GM12878 (cell line): Measurements from ENCODE around the gene CETP. TPM values are rescaled to one million over a fixed set of nuclear protein-coding genes. Genes with fewer than 3 reads are reported as not detected.
A peak's percentile ranks its signal among the peaks of the same experiment; 100 is the strongest.

Source experiments
- ATF7 ChIP-seq: fragments of 450-650 bp; IDR thresholded peaks from 2 replicates; pipeline ENCODE4 v1.6.1; 2016; ENCODE audit warnings: low read depth, mild to moderate bottlenecking
- BACH1 ChIP-seq: fragments of 450-650 bp; IDR thresholded peaks from 2 replicates; pipeline ENCODE4 v1.6.1; 2017; ENCODE audit warnings: mild to moderate bottlenecking, borderline replicate concordance
- CEBPB ChIP-seq, 2 experiments: fragments of 150-350 bp in 1 of 2; IDR thresholded peaks; 2 replicates each; pipeline ENCODE4 v1.6.1; 2012 to 2014; ENCODE audit warnings: low read depth in 2 of 2, low read length in 2 of 2, borderline replicate concordance in 1 of 2, inconsistent platforms in 1 of 2
- CHD2 ChIP-seq: IDR thresholded peaks from 2 replicates; pipeline ENCODE4 v1.6.1; 2011; ENCODE audit warnings: low read depth, low read length, improper control_type of control experiment, borderline replicate concordance
- HDAC2 ChIP-seq: fragments of 200-600 bp; sonication (generic); IDR thresholded peaks from 2 replicates; pipeline ENCODE4 v1.6.1; 2017
- IRF3 ChIP-seq: fragments of 450-650 bp; IDR thresholded peaks from 2 replicates; pipeline ENCODE4 v1.6.1; 2014; ENCODE audit warnings: mild to moderate bottlenecking
- KLF5 ChIP-seq: fragments of 450-650 bp; IDR thresholded peaks from 2 replicates; pipeline ENCODE4 v1.6.1; 2014; ENCODE audit warnings: mild to moderate bottlenecking; ENCODE audit not compliant: partially characterized antibody
- NR2C2 ChIP-seq: IDR thresholded peaks from 2 replicates; pipeline ENCODE4 v1.6.1; 2011; ENCODE audit warnings: borderline replicate concordance, low read depth; ENCODE audit not compliant: control insufficient read depth, insufficient read length
- POU2F2 ChIP-seq: IDR thresholded peaks from 3 replicates; pipeline ENCODE4 v1.6.1; 2011; ENCODE audit warnings: low read depth, mild to moderate bottlenecking, low read length, borderline replicate concordance
- RAD51 ChIP-seq: fragments of 450-650 bp; IDR thresholded peaks from 2 replicates; pipeline ENCODE4 v1.6.1; 2016; ENCODE audit warnings: moderate library complexity, mild to moderate bottlenecking, inconsistent platforms
- RBBP5 ChIP-seq: fragments of 200-600 bp; sonication (generic); conservative IDR thresholded peaks from 2 replicates; pipeline ENCODE4 v1.6.1; 2016
- SIN3A ChIP-seq: IDR thresholded peaks from 2 replicates; pipeline ENCODE4 v1.6.1; 2012; ENCODE audit warnings: low read depth, low read length, improper control_type of control experiment
- SIX5 ChIP-seq: IDR thresholded peaks from 2 replicates; pipeline ENCODE4 v1.6.1; 2011; ENCODE audit warnings: mild to moderate bottlenecking, low read depth, low read length, moderate library complexity; ENCODE audit not compliant: severe bottlenecking
- SREBF2 ChIP-seq: IDR thresholded peaks from 2 replicates; pipeline ENCODE4 v1.6.1; 2012; ENCODE audit warnings: mild to moderate bottlenecking, low read length
- TCF3 ChIP-seq: IDR thresholded peaks from 2 replicates; pipeline ENCODE4 v1.6.1; 2012; ENCODE audit warnings: low read depth, mild to moderate bottlenecking, low read length, borderline replicate concordance; ENCODE audit not compliant: insufficient read depth
- YY1 ChIP-seq: IDR thresholded peaks from 2 replicates; pipeline ENCODE4 v1.6.1; 2011; ENCODE audit warnings: low read depth, mild to moderate bottlenecking, low read length
- ZBTB33 ChIP-seq: fragments of 450-650 bp; IDR thresholded peaks from 2 replicates; pipeline ENCODE4 v1.6.1; 2017; ENCODE audit warnings: mild to moderate bottlenecking
- polyA plus RNA-seq, 11 experiments: library from polyadenylated mRNA; depleted of rRNA in 4 of 11; unstranded in 6 of 11; stranded (reverse) in 5 of 11; fragments of >200 nt; fragmentation: Nextera tagmentation in 4 of 11; fragmentation: Illumina TruSeq in 1 of 11; extraction: Ambion mirVana in 4 of 11; extraction: Trizol in 1 of 11; gene quantifications; 1 replicate in 1 of 11; 2 replicates in 10 of 11; pipeline versions ENCODE4 v1.2.1 to v1.2.3, GENCODE V29; 2011 to 2016; ENCODE audit warnings: inconsistent platforms in 2 of 11, missing spikeins in 2 of 11, low read depth in 1 of 11
- total RNA-seq, 4 experiments: library from RNA; depleted of rRNA in 3 of 4; stranded (reverse); fragments of >200 nt in 3 of 4; fragmentation: Illumina TruSeq in 1 of 4; extraction: Trizol in 1 of 4; gene quantifications; 2 replicates each; pipeline versions ENCODE4 v1.2.1 to v1.2.3, GENCODE V29; 2013 to 2021

CETP gene
- total and polyA plus RNA-seq, 10 of the 15 experiments (the other 5 are each of a cell fraction or from before 2014, with no cell fraction given): 1.2 to 6.4 (median 2.1) TPM

GRCh38 chr16:56938664-56939513 is 22.9 kb upstream of the CETP start (continued):
- TF ChIP-seq ZBTB33 (no peak), HDAC2 (no peak), YY1 (no peak), TCF3 (peak; percentile 57; the same call in 1 of the 2 replicates), CEBPB (IDR thresholded peaks at IDR 0.05; ENCODE audit: borderline replicate concordance in 1 of 2, low read depth in 2 of 2, low read length in 2 of 2) (no peak), KLF5 (no peak), BACH1 (peak; percentile 66; the same call in 1 of the 2 replicates), SREBF2 (no peak), ATF7 (0 out of 2 replicates have a peak, but pooled peaks have one; percentile 31), IRF3 (no peak), CHD2 (0 out of 2 replicates have a peak, but pooled peaks have one; percentile 38), RAD51 (no peak), RBBP5 (no peak), SIX5 (no peak), SIN3A (no peak), NR2C2 (no peak), POU2F2 (peak; percentile 52; the same call in 1 of the 3 replicates)
